HCT116 (cell line): ENCODE results near the gene XPC.
"Not testable (repeated sequence)": the region's sequence is repeated elsewhere in the genome, so short reads cannot be mapped to it uniquely, and the experiment has no call there.

Experiments used
- CTCF ChIP-seq, 3 experiments: fragments of 200-600 bp in 1 of 3; sonication (generic) in 1 of 3; IDR thresholded peaks in 2 of 3; conservative IDR thresholded peaks in 1 of 3; 2 replicates each; pipeline ENCODE4 v1.5.1; 2012 to 2017; ENCODE audit warnings: low read depth in 2 of 3, low read length in 2 of 3, antibody characterized with exemption in 1 of 3, borderline replicate concordance in 1 of 3, control low read depth in 1 of 3, mild to moderate bottlenecking in 1 of 3, mixed read lengths in 1 of 3, mixed run types in 1 of 3, moderate library complexity in 1 of 3; ENCODE audit not compliant: insufficient read depth in 1 of 3
- EZH2 ChIP-seq: fragments of 200-600 bp; sonication (generic); IDR thresholded peaks from 2 replicates; pipeline ENCODE4 v1.6.1; 2017; ENCODE audit warnings: antibody characterized with exemption, mixed run types
- POLR2A ChIP-seq: IDR thresholded peaks from 2 replicates; pipeline ENCODE4 v1.7.0; 2011; ENCODE audit warnings: borderline replicate concordance; ENCODE audit not compliant: insufficient read depth, insufficient read length; ENCODE audit errors: extremely low read depth

- TF ChIP-seq CTCF (IDR thresholded peaks at IDR 0.05 in 2 of 3, conservative IDR thresholded peaks at IDR 0.05 in 1 of 3; ENCODE audit: borderline replicate concordance in 1 of 3, insufficient read depth in 1 of 3, low read depth in 2 of 3, low read length in 2 of 3); POLR2A; EZH2: not testable (repeated sequence)
Measured at GRCh38 chr3:14120921-14121448, 57.4 kb downstream of the XPC start.
